HG02852 (cell line): ENCODE results near the gene TTC7B.

Source experiments
- ATAC-seq: cut with Tn5 transposase; IDR thresholded peaks from one replicate; pipeline ENCODE4 v1.9.1; 2021; ENCODE audit warnings: mild to moderate bottlenecking, moderate library complexity; ENCODE audit not compliant: unreplicated experiment

Gene TTC7B

DNA sequence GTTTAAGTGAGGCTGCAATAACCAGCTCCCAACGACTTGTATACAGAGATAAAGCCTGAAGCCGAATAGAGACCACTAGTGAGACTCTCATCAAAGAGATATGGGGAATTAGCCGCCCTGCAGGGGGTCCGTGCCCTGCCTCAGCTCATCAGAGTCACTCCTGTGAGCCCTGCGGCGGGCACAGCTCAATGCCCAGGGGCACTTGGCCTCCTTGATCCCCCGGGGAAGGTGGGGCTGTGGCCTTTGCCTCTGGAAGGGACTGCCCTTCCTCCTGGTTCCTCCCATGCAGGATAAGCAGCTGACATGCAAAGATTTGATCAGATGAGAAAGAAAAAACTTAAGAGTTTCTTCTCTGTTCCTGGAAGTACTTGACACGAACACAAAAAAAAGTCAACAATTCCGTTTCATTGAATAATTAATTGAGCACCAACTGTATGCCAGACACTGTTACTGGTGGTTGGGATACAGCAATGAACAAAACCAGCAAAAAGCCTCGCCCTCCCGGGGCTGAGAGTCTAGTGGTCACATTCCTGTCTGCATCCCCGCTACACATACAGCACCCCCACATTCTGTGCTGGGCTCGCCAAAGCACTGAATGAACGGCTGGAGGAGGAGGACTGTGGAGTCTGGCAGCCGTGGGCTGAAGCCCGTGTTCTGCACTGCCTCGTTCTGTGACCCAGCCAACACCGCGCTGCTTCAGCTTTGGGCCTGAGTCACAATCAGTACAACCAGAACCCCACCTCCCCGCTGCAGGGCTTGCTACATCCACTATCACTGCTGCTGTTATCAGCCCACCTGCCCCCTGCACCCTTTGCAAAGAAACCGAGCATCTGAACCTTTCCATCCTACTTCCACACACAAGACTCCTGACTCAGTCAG lies 10.3 kb downstream of the TTC7B start:
- ATAC-seq = no peak

GRCh38 chr14:90805084-90805391 lies 11.2 kb downstream of the TTC7B start:
- no peak for ATAC-seq

DNA sequence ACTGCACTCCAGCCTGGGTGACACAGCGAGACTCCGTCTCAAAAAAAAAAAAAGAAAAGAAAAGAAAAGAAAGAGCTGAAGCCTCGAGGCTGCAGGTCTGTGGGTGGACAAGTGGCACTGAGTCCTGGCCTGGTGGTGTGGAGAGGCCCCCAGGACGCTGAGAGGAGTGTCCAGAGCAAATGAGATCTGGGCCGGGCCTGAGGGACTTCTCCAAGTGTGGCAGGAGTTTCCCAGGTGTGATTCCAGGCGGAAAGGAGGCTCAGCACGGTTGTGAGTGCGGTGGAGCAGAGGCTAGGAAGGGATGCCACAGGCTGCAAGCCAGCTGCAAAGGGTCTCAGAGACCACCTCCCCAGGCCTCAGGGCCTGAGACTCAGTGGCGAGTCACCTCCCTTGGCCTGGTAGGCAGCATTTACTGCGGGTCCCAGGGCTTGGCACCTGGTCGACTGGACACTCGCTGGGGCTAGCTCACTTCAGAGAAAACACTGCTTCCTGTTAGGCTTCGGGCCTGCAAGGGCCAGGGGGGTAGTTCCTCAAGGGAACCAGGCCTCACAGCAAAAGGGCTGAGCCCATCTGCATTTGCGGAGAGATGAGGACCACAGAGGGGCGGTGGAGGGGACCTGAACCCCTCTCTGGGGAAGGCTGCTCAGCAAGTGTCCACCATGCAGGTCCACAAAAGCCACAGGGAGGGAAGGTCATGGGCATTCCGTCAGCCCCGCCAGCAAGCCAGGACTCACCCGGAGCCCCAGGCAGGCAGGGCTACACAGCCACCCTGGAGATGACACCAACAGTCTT lies 11.7 kb downstream of the TTC7B start:
- ATAC-seq = no peak

DNA sequence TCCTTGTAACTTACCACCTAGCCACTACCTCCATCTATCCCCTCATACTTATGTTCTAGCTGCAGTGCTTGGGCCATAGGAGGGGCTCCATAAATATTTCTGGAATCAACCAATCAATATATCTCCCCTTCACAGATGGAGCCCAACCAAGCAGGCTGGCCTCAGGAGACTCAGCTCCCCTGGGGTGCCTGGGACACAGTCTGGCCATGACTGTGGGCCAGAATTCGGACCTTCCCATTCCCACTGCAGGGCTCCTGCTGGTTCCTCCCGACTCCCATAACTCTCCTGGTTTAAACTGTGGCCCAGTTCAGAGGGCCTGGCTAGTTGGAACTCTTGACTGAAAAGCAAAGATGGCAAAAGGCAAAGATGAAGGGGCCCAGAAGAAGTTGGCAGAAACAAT lies 13.0 kb downstream of the TTC7B start:
- ATAC-seq = no peak

DNA sequence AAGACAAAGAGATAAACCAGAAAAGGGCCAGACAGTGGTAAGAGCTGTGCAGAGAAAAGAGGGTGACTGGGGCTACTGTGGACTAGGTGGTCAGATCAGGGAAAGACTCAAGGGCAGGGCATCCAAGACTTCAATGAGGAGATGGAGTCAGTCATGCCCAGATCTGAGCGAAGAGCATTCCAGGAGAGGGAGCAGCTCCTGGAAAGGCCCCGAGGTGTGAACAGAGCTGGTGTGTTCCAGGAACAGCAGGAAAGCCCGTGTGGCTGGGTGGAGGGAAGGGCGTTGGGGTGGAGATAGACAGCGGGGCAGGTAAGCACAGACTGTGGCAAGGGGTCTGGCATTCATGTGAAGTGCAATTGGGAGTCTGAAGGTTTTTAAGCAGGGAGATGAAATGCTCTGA lies 16.8 kb downstream of the TTC7B start:
- ATAC-seq = no peak

DNA sequence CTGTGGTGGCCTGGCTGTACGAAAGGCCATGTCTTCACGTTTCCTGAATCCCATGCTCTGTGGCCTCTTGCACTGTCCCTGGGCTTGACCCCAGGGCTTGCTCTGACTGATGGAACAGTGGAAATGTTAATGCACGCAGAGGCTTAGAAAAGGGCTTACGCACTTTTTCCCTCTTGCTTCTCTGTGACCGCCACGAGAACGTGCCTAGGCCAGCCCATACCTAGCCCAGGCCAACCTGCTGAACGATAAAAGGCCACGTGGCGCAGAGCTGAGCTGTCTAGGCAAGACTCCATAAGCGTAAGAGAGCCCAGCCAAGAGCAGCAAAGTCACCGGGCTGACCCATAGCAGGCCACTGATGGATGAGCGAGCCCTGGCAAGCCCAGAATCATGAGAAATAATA lies 18.3 kb downstream of the TTC7B start:
- no peak for ATAC-seq

DNA sequence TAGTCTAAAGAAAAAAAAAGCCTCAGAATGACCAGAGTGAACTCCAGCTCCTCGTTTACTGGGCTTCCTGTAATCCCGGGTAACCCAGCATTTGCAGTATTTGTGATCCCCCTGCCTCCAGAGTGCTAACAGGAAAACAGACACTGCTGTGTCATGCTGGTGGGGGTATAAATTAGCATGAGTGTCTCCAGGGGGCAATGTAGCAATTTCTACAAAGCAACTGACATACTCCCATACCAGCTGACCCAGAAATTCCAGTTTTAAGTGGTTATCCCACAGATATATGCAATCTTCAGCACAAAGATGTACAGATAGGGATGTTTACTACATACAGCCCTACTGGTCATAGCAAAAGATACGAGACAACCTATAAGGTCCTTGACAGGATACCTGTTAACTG lies 18.8 kb downstream of the TTC7B start:
- no peak for ATAC-seq

DNA sequence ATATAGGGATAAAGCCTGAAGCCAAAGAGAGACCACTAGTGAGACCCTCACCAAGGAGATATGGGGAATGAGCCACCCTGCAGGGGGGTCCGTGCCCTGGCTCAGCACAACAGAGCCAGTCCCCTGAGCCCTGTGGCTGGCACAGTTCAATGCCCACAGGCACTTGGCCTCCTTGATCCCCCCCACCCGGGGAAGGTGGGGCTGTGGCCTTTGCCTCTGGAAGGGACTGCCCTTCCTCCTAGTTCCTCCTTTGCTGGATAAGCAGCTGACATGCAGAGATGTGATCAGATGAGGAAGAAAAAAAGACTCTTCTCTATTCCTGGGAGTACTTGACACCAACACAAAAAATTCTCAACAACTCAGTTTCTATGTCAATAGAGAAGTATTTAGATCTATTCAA lies 19.9 kb downstream of the TTC7B start:
- no peak for ATAC-seq

DNA sequence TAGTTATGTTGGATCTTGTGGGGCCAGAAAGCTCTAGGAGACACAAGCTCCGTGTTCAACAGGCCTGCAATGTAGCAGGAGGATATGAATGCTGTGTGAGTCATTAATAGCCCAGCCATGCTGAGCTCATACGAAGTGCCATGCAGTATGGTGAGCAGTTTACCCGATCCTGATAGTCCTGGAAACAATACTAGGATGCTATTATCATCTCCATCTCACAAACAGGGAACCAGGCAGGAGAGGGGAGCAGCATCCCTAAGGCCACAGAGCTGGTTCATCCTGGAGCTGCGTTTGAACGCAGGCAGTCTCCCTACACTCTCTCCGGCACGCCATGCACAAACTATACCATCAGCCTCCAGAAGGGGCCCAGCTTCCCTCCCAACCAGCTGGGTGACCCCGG lies 20.5 kb downstream of the TTC7B start:
- ATAC-seq = no peak

- no peak for ATAC-seq
These were observed 24.7 kb downstream of the TTC7B start for GRCh38 chr14:90791486-90791885.

DNA sequence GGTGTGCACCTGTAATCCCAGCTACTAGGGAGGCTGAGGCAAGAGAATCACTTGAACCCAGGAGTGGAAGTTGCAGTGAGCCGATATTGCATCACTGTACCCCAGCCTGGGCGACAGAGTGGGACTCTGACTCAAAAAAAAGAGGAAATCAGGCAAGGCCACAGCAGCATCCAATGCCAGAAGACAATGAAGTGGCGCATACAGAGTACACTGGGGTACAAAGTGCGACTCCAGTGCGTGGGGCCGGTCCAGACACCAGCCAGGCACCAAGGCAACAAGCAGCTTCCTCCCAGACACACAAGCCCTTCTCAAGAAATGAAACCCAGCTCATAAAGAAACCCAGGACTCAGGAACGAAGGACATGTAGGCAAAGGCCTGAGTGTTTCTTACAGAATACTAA lies 28.2 kb downstream of the TTC7B start:
- no peak for ATAC-seq

GRCh38 chr14:90785876-90786450 lies 30.3 kb downstream of the TTC7B start:
- ATAC-seq = no peak

DNA sequence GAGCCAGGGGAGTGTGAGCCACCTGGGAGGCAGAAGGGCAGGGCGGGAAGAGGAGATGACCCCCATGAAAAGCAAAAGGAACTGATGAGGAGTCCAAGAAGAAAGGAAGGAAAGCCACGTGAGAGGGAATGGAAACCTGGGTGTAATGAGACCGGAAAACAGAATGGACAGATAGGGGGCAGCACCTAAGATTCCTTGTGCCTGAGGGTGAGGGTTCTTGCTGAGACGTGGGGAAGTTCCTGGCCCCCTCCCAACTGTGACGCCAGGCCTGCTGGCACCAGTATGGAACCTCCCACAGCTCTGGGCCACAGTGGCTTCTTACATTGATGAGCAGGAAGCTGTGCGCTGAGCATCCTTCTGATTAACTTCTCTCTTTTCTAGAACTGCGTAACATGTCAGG lies 30.8 kb downstream of the TTC7B start:
- no peak for ATAC-seq

DNA sequence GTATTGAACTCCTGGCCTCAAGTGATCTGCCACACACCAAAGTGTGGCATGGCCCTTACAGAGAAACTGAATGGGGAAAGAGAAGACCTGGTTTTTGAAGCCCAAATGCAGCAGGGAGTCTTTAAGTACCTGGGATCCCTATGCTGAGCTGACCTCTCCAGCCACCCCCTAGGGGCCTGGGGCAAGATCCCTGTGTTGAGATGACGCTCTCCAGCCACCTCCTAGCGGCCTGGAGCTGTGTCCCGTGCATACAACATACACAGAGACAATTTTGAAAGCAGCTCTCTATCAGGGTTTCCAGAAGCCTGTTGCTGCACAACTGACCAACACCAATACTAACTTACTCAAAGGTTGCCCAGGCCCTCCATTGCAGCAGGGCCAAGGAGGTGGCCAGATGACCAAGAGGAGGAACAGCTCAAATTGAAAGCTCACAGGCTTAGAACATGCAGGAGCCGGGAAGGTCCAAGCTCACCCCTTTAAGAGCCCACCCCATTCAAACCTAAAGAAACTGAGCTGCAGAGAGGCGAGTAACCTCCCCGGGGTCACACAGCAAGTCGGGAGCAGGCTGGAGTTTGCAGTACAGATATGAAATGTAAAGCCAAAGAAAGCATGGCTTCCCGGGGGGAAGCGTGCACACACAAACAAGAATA lies 31.5 kb downstream of the TTC7B start:
- no peak for ATAC-seq

GRCh38 chr14:90783344-90783743 lies 32.9 kb downstream of the TTC7B start:
- no peak for ATAC-seq

GRCh38 chr14:90782892-90783291 lies 33.3 kb downstream of the TTC7B start:
- ATAC-seq = no peak

DNA sequence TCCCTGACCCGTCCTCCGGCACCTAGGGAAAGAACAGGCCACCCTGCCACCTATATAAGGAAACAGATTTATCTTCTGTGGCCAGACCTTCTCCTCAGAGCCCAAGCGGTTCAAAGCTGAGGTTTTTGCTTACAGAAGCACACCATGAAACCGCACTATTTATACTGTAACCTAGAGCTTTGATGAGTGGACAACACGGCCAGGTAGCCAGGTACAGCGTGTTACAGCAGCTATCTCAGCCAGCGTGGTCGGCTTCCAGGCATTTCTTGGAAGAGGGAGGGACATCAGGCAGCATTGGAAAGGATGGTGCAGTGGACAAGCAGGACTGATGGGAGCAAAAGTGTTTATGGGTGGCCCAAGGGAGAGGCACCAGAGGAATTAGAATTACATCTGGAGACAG lies 34.4 kb downstream of the TTC7B start:
- ATAC-seq = no peak

DNA sequence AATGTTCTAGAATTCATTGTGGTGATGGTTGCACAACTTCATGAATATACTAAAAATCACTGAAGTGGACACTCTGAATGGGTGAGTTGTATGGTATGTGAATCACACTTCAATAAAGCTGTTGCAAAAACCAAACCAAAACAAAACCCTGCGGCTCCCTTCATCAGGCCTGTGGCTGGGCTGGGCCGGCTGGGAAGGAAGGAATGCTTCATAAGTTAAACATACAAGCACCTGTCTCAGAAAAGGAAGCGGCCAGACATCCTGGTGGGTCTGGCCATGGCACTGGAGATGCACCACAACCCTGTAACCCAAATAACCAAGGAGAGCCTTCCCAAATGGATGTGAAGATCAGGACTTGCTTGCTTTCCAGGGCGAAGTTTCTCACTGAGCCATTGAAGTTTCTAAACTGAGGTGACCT lies 34.9 kb downstream of the TTC7B start:
- no peak for ATAC-seq

DNA sequence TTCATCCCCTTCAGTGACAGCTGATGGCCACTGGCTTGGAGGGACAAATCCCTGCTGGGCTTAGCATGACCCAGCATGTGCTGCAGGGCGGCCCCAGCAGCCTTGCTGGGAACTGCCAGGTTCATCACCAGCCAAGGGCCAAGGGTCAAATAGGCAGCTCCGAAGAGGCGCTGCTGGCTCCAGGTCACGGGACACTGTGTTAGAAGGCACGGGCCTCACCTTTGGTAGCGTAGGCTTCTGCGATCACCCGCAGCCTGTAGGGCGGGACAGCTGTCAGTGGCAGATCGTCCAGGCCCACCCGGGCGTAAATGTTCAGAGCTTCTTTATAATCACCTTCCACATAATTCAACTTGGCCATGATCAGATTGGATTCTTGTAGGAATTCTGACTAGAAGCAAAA lies 35.7 kb downstream of the TTC7B start:
- no peak for ATAC-seq

GRCh38 chr14:90778571-90779255 lies 37.5 kb downstream of the TTC7B start:
- ATAC-seq = no peak
